ENCODE data around the gene C2CD3.

C2CD3 gene, protein sequence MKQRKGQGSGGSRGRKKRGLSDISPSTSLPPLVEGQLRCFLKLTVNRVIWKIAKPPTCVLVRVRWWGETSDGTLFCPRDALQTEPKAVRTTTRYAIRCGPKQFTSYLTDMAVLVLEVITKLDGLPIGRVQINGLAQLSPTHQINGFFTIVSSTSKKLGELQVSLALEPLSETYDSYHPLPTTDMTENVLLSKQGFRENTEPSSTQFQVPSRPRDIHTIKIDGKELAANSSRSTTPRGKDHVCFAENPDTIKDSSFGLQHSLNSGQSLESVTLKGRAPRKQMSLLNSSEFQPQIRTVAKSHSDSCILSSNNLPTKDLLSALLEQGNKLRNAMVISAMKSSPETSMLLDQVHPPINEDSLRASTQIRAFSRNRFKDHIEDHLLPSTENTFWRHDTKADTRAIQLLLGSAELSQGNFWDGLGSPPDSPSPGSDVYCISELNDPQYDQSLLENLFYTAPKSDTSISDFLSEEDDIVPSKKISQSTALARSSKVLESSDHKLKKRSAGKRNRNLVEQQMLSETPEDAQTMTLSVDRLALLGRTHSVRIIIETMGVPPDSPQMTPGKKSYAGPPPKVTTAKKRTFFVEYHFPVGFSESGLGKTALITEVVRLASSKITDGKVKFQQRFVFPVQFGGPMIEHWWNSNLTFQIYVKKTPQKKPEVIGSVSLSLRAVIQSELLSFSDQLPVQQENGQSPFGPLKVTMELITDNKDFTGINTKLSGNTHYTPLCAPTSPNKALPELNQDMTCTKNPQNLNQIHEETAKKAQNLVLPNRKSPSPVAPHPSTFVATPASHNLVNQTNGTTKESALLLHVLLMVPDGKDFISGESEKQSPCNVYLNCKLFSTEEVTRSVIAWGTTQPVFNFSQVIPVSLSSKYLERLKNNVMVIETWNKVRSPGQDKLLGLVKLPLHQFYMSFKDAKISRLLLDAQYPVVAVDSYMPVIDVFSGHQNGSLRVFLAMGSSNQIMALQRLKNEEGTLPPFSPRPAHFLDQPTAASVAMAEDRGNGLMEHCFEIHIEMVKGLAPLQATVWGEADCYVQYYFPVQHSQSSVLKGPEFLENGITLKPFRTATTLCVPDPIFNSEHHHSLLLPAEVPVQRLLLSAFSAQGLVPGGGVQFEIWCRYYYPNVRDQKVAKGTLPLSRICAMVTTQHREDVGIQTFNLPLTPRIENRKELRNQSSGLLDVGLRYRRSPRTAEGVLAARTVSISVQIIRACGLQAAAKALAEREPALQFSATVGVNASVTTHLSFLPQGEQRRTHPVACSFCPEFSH (N-terminal part only)

GRCh38 chr11:74170694-74171629, at the start of gene C2CD3, which contains the start of gene PPME1:
Gene C2CD3, minus strand, starts transcription at chr11:74171002. Its CDS starts 210 bp downstream, at chr11:74170792.
Gene PPME1, plus strand, starts transcription at chr11:74171289. Its CDS starts 133 bp downstream, at chr11:74171422.
- peak; percentile 100 for DNase-seq (ENCODE audit: low read depth, low spot score)

GRCh38 chr11:74220376-74220775, 49.6 kb upstream of the C2CD3 start:
- DNase-seq (ENCODE audit: low read depth, low spot score): no peak

DNA sequence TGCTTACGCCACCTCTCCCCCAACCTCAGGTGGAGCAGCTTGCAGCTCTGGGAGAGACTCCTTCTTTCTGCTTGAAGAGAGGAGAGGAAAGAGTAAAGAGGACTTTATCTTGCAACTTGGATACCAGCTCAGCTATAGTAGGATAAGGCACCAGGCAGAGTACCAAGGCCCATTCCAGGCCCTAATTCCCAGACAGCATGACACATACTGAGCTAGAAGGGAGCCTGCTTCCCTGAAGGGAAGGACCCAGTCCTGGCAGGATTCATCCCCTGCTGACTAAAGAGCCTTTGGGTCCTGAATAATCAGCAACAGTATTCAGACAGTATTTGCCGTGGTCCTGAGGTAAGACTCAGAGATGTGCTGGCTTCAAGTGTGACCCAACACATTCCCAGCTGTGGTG, 41.7 kb upstream of the C2CD3 start:
- DNase-seq (ENCODE audit: low read depth, low spot score): peak; percentile 2

- DNase-seq (ENCODE audit: low read depth, low spot score): no peak
Observed at GRCh38 chr11:74208507-74208906, 37.7 kb upstream of the C2CD3 start.

DNA sequence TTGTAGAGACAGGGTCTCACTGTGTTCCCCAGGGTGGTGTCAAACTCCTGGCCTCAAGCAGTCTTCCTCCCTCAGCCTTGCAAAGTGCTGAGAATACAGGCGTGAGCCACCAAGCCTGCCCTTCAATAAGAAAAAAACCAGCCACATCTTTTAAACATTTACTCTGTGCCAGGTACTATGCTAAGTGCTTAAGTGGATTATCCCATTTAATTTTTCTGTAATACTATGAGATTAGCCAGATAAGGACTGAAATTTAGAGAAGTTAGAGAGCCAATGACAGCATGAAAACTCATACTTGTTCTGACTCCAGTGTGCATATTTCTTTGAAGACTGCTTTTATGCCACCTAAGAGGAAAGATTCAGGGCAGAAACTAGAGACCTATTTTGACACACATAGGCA, 35.9 kb upstream of the C2CD3 start:
- no peak for DNase-seq (ENCODE audit: low read depth, low spot score)

DNA sequence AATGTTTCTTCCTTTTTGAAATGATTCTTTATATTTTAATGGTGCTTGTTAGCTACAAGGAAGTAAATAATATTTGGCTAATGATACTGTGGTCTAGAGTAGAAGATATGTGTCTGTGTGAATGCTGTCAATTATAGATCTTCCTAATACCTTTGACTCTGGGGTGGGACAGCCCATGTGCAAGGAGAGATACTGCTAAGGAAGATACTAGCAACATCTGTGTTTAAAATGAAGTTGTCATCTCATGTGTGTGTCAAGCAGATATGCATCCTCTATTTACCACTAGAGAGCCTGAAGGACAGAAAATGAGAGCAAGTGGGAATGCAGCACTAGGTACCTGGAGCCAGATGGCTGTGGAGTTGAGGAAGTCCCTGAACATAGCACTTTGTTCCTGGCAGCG, 34.4 kb upstream of the C2CD3 start:
- no peak for DNase-seq (ENCODE audit: low read depth, low spot score)

- no peak for DNase-seq (ENCODE audit: low read depth, low spot score)
Observed at GRCh38 chr11:74204701-74205100, 33.9 kb upstream of the C2CD3 start.

DNA sequence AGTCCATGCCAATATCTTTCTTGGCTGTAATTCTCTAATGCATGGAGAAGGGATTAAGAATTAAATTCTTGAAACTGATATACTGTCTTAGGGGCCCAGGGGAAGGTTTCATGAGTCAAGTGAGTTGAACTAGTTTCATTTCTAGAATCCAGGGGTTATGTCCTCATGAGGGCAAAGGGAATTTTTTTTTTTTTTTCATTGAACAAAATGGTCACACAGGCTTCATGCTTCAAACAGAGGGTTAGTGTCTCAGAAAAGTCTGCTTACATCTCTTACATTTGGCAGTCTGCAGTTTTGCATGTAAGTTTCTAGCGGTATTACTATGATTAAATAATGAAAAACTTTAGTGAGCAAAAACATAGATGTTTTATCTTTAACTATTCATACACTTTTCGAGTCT, 33.2 kb upstream of the C2CD3 start:
- no peak for DNase-seq (ENCODE audit: low read depth, low spot score)

GRCh38 chr11:74196781-74197486, 26.1 kb upstream of the C2CD3 start:
- DNase-seq (ENCODE audit: low read depth, low spot score): no peak

DNA sequence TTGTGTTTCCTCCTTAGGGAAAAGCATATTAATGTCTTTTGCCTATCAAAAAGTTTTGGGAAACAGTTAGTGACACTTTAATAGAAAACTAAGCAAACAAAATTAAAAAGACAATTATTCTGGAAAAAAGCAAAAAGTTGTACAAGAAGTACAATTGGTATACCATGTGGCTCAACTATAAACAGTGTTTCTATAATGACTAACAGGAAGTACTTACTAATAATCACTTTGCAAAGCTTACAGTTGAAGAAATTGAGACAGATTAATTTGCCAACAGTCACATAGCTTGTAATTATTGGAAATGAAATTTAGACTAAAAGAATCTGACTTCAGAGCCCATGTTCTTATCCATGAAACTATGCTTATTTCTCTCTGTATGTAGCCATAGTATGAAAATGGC, 25.0 kb upstream of the C2CD3 start:
- no peak for DNase-seq (ENCODE audit: low read depth, low spot score)

DNA sequence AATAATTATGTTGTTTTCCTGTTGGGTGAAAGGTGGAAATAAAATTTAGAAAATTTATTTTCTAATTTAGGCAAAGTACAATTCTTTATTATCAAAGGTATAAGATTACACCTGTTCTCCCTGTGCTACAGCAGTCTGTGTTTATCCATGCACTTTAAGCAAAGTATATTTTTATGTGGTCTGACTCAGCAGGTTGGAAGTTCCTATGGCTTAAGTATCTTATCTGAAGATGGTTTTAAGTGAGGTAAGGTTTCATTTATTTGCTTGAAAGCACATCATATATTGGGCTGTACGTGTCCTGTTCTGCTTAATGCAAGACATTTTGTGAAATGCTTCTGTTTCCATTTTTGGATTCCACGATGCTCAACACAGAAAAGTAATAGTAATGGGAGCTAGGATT, 14.9 kb upstream of the C2CD3 start:
- DNase-seq (ENCODE audit: low read depth, low spot score): no peak

GRCh38 chr11:74185285-74185684, 14.5 kb upstream of the C2CD3 start:
- no peak for DNase-seq (ENCODE audit: low read depth, low spot score)

- no peak for DNase-seq (ENCODE audit: low read depth, low spot score)
Observed at GRCh38 chr11:74182635-74183034, 11.8 kb upstream of the C2CD3 start.

DNA sequence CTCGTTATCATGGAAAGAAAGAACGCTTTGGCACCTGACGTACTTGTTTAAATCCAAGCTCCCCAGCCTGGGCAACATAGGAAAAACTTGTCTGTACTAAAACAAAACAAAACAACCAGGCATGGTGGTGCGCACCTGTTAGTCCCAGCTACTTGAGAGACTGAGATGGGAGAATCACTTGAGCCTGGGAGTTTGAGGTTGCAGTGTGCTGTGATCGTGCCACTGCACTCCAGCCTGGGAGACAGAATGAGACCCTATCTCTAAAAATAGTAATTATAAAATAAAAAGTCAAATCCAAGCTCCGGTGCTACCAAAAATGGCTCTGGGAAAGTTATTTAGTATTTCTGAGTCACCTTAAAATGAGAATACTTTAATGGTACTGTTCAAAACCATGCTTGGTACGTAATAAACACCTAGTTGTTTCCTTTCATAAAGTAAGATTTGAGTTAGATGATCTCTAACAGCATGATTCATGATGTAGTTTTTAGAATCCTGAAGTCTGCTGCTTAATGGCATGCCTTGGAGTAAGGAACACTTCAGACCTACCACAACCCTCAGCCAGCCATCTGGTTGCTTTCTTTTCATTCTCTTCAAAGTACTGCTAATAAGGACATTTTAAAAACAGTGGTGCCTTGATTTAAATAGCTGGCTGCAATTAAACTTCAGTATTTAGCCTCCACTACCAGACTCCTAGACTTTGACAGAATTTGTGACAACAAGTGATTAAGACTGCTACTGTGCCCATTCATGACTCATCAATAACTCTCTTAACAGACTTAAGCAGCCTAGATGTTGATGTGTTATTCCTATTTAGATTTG, 8.6 kb upstream of the C2CD3 start:
- peak; percentile 58 for DNase-seq (ENCODE audit: low read depth, low spot score)

GRCh38 chr11:74175920-74176319, 5.1 kb upstream of the C2CD3 start:
- DNase-seq (ENCODE audit: low read depth, low spot score): no peak

DNA sequence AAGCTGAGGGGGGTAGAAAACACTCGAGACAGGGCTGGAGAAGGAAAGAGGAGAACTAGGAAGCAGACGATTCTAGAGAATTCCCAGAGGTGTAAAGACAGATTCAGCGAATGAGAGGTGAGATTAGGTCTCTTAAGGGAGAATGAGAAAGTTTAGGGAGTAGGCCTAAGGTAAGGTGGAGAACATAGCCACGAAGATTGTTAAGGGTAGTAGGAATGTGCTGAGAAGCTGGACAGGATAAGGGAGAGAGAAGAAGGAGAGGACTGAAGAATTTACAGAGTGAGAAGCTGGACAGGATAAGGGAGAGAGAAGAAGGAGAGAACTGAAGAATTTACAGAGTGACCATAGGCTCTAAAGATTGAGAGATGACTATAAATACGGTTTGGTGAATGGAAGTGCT, 1.2 kb upstream of the C2CD3 start:
- peak; percentile 19 for DNase-seq (ENCODE audit: low read depth, low spot score)

DNA sequence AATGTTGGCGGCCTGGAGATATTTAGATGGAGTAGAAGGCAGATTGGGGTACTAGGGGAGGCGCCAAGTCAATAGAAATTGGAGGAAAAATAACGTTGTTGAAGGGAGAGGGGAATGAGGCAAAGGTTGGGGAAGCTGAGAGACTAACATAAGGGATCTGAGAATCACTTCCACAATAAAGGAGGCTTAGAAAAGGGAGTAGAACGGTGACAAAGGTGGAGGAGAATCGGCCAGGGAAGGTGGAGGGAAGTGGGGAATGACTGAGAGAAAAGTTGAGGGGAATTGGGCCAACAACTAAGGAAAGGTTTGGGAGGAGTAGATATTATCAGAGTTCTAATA, 797 bp upstream of the C2CD3 start:
- DNase-seq (ENCODE audit: low read depth, low spot score): no peak

DNA sequence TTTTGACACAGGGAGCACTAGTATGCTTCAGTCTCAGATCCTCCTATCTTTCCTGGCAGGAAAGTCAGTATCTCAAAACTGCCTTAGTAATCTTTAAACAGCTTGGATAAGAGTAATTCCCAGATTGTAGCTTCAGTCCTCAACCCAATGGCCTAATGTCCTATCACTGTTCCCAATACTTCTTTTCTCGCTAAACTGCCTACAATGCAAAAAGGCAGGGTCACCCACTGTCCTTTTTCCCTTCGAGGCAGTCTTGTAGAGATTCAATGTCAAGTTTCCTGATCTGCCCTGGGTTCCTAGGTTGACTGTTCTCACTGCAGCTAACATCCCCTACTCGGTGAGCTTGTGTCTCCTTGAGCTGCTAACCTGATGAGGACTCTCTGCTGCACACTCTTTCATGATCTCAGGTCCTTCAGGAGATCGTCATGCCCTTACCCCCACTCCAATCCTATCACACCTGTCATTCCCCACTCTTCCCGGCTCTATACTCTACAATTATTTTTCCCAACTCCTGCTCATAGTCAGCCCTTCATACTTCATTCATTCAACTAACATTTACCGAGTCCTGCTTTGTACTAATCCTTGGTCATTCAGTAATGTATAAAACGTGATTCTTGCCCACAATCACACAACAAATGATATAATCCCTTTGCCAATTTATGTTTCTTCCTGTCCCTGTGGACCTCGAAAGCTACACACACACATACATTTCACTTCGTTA, 904 bp downstream of the C2CD3 start:
- DNase-seq (ENCODE audit: low read depth, low spot score): peak; percentile 11

DNA sequence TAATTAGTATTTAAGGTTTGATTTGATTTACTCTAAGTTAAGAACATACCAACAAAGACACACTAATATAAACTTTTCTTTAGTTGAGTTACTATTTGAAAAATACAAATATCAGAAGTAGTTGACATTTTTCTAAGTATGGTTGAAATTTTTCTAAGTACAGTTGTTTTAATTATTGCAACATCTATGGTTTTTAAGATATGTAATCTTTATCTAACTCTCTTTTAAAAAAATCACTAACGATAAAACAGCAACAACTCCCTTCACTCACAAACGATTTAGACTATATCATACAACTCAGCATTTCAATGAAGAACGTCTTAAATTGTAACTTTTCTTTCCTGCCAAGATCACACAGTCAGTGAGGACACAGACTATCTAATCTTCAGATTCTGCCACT, 2.0 kb downstream of the C2CD3 start:
- no peak for DNase-seq (ENCODE audit: low read depth, low spot score)
